ENCODE data around the gene RPL21.

The RPL21 gene

DNA sequence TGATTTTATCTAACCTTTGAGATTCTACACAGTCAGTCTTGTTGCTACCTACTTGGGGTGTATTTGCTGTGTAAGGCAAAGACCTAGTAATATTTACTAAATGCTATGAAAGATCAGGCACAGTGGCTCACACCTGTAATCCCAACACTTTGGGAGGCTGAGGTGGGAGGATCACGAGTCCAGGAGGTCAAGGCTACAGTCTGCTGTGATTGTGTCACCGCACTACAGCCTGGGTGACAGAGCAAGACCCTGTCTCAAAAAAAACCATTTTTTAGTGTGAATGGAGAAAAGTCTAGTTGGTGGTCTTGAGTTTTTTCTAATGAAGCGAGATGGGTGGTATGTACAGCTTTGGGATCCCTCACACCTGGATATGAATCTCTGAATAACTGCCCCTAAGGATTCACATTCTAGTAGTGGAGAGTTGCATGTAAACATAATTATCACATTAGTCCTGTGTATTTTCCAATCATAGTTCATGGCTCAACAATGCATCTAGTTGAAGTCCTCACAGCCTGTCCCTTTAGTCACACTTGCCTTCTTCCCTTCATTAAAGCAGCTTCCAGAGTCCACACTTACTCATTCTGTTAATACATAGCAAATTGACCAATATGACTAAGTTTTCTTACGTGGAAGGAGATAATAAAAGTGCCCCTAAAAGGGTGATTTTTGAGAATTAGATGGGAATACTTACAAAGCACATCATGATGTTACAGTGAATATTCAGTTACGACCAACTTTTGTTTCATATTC, 7.5 kb downstream of the RPL21 start:
- DNase-seq (ENCODE audit: low read depth, low spot score), result no peak

DNA sequence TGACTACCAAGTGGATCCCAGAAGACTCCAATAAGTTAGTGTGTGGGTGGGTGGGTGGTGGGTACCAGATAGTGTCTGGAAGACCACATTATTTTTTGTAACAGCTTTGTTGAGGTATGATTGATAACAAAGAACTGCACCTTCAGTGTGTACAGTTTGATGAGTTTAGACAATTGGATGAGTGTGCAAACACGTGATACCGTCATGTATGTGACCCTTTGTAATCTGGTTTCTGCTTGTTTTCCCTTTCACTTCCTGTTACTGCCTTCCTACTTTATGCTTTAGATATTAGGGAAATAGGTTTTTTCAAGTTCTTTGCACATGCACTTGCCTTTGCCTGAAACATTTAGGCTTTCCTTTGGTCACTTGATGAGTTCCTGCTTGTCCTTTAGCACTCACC, 8.5 kb downstream of the RPL21 start:
- DNase-seq (ENCODE audit: low read depth, low spot score), result no peak

DNA sequence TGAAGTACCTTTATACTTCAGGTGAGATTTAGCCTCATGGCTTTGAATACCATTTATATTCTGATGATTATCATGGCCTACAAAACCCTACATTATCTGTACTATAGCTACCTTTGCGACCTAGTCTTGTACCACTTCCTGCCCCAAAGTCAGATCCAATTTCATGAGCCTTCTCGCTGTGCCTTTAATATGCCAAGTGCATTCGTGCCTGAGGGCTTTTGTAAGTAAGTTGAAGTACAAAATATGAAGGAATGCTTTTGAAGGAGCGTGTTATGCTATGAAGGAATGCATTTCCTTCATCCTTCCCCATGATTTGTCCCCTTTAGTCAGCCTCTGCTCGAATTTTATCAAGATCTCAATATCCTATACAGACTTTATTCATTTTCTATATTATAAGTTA, 10.0 kb downstream of the RPL21 start:
- no peak for DNase-seq (ENCODE audit: low read depth, low spot score)

DNA sequence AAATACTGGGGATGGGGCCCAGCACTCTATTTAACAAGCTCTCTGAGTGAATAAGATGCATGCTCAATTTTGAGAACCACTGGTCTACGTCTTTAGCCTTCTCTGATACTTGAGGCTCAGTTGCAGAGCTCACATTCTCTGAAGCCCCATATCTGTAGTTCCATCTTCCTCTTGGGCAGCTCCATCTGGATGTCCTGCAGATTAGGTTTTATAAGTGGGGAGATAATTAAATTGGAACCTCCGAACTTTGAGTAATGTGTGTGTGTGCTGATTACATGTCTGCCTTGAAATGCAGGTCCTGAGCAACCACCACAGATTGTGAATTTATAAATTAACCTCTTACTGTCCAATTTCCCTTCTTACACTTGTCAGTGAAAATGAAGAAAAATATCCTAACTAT, 12.1 kb downstream of the RPL21 start:
- no peak for DNase-seq (ENCODE audit: low read depth, low spot score)

DNA sequence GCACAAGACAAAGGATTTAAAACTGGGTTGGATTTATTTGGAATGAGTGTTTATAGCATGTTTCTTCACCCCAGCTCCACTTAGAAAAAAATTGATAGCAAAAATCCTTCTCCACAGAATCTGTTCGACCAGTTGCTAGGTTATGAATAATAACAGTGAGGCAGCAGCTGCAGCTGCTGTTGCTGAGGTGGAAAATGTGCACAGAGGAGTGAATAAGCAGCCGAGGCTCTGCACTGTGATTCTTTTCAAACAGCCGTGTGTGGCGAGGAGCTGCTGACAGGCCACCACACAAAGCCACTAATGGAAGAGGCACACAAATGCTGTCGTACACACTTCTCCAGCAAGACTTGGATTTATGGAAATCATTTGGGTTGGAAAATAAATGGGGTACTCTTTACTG, 12.8 kb downstream of the RPL21 start:
- no peak for DNase-seq (ENCODE audit: low read depth, low spot score)

DNA sequence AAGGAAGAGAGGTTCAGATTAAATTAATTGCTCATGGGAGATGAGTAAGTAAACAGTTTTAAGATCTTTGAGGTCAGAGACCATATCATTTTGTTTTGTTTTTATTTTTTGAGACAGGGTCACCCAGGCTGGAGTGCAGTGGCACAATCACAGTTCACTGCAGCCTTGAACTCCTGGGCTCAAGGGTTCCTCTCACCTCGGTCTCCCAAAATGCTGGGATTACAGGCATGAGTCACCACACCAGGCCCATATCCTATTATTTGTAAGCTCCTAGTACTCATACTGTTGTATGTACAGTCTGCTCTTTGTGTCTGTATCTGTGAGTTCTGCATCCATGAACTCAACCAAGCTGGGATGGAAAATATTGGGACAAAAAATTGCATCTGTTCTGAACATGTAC, 13.3 kb downstream of the RPL21 start:
- DNase-seq (ENCODE audit: low read depth, low spot score), result no peak

DNA sequence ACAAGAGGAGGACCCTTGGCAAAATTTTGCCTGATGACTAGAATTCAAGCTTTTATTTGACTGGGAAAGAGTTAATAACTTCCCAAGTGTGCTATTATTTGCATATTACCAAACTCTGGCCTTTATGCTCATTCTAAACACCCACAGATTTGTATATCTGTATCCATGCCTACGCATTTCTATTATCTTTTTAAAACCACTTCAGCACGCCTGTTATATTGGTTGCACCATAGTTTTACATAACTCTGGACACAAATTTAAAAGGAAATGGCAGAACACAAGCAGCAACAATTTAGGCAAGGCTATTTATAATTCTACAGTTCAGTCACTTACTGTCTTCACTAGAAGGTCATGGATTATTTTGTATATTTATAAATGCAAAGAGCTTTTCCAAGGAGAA, 15.6 kb downstream of the RPL21 start:
- DNase-seq (ENCODE audit: low read depth, low spot score), result no peak

DNA sequence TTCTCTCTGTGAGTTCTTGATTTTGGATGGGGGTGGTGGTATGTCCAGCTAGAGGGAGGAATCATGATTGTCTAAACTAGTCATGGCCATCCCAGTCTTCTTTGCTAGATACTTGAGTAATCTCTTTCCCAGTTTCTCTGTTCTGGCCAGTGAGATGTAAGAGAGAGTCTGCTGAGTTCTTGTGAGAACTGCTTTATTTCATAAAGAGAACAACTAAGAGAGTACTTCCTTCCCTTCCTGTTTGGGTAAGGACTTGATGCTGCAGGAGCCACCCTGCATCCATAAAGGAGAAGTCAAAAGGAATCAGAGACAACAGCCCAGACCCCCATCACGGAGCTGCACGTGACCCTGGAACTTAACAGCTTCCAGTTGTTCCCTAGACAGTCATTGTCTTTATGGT, 16.2 kb downstream of the RPL21 start:
- DNase-seq (ENCODE audit: low read depth, low spot score), result no peak

DNA sequence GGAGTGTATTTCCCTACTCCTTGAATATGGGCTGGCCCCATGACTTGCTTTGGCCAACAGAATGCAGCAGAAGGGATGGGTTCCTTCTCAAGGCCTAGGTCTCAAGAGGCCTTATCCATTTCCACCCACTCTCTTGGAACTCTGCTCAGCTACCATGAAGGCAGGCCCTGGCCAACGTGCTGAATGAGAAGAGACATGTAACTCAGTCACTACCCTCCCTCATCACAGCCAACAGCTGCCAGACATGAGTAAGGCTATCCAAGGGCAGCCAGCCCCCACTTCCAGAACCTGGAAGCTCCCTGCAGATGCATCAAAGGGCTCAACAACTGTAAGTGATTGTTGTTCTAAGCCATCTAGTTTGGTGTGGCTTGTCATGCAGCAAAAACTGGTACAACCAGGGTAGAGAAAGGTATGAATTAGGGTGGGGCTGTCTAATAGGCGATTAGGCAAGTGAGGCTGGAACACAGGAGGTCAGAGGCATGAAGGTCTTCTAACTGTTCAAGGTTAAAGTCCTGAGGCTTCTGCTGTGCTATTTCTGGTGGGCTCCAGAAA, 17.8 kb downstream of the RPL21 start:
- no peak for DNase-seq (ENCODE audit: low read depth, low spot score)

DNA sequence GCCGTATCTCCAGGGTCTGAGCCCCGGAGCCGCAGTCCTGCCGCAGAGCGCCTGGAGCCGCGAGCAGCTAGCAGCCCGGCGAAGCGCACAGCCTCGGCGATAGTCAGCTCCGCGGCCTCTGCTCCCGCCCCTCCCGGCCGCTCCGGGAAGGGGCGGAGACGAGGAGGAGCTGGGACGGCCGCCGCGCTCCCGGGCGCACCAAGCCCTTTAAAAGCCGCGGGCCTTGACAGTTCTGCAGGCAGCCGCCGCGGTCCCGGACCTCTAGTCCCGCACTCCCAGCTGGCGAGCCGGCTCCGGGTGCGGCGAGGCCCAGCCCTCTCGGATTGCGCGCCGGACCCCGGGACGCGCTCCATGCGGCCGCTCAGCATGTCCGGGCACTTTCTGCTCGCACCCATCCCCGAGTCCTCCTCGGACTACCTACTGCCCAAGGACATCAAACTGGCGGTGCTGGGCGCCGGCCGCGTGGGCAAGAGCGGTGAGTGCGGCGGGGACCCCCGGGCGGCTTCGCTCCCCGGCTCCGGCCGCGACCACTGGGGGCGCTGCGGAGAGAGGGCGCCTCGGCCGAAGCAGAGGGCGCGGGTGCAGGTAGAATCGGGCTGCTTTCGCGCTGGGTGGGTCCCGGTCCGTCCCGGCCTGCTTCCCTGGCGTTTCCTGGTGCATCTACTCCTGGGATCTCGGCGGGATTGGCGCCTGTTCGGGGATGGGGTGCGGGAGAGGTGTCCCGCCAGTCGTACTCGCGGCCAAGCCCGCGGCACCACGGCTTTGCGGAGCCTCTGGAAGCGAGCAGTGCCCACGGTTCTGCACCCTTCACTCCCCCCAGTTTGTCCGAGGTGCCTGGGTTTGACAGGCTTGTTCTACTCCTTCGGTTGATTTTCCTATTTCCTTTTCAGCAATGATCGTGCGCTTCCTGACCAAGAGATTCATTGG, 19.5 kb downstream of the RPL21 start, which contains the start of gene RASL11A:
TSS of gene RASL11A (plus strand) at position 237 of the 927 bp plus-strand sequence. CDS start at position 352, 115 bp downstream.
- DNase-seq (ENCODE audit: low read depth, low spot score), result peak; percentile 49

DNA sequence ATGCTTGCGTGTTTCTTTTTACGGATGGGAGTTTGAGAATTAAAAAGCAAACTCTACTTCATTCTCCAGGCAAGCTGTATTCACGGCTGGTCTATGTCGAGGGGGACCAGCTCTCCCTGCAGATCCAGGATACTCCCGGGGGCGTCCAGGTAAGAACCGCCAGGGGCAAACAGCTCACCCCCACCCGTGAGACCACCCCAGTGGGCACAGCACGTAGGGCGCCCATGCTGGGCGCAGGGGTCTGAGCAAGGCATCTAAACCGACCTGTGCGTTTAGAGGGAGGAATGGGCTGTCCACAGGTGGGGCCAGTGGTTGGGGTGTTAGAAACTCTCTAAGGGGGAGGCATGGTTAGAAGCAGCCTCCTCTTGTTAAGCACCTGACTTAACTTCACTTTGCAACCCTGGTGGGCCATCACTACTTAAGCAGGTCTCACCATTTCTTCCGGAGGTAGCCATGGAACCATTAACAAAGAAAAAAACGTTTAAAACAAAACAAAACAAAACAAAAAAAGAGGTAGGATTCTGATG, 20.3 kb downstream of the RPL21 start:
- DNase-seq (ENCODE audit: low read depth, low spot score), result no peak

DNA sequence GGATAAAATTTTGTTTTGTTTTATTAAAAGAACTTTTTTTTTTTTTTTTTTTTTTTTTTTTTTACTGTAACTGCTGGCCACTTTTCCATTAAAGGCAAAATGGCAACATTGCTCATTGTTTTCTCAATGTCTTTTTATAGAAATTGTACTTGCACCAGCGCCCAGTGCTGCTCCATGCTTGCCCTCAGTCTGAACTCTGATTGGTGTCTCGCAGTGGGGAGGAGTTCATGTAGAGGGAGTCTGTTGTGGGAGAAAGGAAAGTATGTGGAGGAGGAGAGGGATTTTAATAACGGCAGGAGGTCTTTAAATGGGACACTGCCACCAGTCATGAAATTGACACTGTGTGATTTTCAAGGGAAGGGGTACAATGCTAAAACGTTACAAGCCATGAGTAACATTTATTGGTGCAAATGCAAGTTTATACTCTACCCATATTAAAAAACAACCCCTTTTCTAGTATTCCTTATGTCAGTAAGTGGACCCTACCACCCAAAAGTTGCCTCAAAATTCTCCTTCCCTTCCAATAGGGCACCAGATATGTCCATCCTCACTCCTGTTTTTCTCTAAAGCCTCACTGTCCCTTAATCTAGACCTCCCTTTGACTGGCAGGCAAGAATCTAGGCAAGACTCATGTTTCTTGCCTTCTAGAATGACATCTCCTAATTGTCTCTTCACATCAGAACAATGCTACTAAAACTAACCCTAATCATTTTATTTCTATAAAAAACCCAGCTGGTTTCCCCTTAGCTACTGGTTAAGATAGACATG, 22.5 kb downstream of the RPL21 start:
- DNase-seq (ENCODE audit: low read depth, low spot score), result no peak

DNA sequence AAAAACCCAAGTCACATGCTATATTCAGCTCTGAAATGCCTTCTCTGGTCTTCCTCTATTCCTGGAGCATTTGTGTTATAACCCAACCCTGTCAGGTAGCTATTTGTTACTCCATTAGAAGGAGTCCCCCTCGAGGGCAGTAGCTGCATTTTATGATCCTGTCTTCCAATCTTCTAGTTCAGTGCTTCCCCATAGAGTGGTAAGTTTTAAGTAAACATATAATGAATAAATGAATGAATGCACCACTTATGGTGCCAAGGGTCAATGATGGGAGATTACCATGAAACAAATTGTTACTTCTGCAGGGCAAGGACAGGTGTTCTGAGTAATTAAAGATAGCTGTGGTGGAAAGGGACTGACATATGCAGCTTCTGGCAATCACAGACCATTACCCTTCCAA, 23.3 kb downstream of the RPL21 start:
- no peak for DNase-seq (ENCODE audit: low read depth, low spot score)

DNA sequence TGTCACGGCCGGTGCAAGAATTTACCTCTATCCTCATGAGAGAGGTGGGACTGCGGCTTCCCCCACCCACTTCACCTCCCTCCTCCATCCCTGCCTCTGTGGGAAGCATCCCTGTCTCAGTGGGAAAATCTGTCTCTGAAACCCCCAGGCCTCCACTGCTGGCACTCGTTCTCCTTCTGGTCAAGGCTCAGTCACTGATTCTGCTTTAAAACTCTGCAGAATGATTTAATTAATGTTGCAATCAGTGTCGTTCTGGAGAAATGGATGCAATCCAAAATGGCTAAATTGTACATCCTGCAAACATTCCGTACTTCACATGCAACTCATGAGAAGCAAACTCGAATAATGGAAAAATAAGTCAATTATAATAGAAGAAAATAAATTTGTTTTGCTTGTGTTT, 24.8 kb downstream of the RPL21 start:
- no peak for DNase-seq (ENCODE audit: low read depth, low spot score)

DNA sequence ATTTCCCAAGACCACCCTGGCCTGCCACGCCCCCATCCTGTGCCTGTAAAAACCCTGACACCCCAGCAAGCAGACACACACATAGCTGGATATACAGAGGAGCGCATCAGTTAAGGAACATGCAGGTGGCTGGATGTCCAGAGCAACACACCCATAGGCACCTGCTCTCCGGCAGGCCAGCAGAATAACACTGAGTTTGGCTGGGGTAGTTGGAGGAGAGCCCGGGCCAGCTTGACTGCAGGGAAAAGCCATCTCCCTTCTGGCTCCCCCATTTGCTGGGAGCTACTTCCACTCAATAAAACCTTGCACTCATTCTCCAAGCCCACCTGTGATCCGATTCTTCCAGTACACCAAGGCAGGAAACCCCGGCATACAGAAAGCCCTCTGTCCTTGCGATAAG, 28.1 kb downstream of the RPL21 start:
- no peak for DNase-seq (ENCODE audit: low read depth, low spot score)

DNA sequence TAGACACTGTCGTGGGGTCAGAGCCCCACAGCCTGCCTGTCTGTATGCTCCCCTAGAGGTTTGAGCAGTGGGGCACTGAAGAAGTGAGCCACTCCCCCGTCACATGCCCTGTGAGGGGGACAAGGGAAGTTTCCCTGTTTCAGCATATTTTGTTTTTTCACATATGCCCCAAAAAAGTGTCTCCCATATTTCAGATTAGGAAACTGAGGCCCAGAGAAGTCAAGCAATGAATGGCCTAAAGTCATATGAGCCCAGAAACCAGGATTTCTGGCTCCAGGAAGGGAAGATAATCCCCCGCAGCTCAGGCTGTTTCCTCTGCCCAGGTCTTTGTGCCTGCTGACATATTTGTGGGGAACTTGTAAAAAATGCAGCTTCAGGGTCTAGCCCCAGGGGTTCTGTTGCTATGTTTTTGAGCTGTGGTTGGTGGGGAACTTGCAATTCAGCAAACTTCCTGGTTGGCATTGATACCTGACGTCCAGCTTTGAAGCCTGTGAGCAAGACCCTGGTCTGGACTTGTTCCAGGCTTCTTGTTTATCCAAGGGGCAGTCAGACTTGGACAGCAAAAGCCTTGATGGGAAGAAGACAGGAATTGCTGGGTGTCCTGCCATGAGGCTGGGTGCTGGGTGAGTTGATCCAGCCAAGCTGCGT, 28.8 kb downstream of the RPL21 start:
- DNase-seq (ENCODE audit: low read depth, low spot score), result no peak

DNA sequence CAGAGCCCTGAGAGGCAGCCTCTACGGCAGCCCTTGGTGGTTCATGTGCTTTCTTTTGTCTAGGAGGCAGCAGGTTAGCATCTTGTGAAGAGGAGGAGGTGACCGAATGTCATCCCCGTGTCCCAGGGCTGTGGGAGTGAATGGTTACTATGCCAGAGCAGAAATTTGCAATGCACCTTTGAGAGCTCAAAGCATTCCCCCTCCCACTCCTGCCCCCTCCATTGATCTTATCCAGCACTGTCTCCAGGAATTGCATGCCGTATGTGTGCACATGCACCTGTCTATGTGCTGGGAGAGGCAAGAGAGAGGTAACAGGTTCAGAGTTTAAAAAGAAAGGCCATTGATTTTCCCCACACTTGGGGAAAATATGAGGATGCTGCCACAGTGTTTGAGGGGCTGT, 29.5 kb downstream of the RPL21 start:
- no peak for DNase-seq (ENCODE audit: low read depth, low spot score)

DNA sequence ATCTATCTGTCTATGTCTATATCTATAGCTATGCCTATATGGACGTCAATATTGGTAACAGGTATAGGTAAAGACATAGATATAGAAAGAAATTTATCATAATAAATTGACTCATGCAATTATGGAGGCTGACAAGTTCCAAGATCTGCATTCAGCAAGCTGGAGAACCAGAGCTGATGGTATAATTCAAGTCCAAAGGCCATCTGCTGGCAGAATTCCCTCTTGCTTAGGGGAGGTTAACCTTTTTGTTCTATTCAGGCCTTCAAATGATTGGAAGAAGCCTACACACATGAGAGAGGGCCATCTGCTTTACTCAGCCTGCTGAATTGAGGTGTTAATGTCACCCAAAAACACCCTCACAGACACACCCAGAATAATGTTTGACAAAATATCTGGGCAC, 30.1 kb downstream of the RPL21 start:
- DNase-seq (ENCODE audit: low read depth, low spot score), result no peak

DNA sequence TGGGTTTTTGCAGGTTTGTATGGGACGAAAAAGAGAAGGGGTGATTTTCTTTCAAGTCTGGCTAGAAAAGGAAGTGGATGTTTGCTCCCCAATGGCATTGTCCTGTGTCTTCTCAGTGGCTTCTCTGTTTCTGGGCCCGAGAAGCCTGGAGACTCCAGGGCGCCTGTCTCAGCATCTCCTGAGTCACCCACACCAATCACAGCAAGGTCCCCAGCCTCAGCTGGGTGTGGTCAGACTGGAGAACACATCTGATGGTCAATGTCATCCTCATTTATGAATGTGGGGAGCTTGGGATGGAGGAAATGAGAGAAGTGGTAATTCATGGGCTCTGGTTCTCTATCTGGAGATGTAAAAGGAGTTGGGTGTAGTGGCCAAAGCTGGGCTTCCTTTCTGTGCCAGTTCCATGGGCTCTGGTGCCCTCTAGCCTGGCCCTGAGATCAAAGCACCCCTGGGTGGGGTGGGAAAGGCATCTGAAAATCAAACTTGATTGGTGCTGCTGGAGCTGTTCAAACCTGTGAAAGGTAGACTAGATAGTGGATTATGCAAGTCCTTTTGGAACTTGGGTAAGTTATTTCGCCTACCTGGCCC, 32.6 kb downstream of the RPL21 start:
- DNase-seq (ENCODE audit: low read depth, low spot score), result no peak

DNA sequence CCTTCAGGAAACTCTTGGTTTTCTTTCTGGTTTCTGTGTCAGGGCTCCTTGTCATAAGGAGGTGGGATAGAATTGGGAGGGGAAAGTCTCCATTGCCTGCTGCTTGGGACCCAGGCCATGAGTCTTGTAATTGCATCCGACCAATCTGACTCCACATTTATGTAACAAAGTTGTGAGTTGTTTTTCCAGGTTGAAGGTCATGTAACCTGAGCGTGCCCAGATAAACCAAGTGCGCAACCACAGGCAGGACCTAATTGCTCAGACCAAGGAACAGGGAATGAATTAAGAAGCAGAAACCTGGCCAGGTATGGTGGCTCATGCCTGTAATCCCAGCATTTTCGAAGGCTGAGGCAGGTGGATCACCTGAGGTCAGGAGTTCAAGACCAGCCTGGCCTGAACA, 37.0 kb downstream of the RPL21 start:
- DNase-seq (ENCODE audit: low read depth, low spot score), result no peak

All from activated naive CD8-positive, alpha-beta T cell treated with anti-CD3 and anti-CD28 coated beads, Interleukin-2, amount 50 U/mL, for 16 hours (primary cell).